A549 (cell line): Measurements from ENCODE around the gene RNF114. TPM values are rescaled to one million over a fixed set of nuclear protein-coding genes. Genes with fewer than 3 reads are reported as not detected.
"Not testable (repeated sequence)": the region's sequence is repeated elsewhere in the genome, so short reads cannot be mapped to it uniquely, and the experiment has no call there.

Source experiments
- ATAC-seq, 2 experiments: fragments of 200-7000 bp in 1 of 2; fragments of >200 bp in 1 of 2; cut with Nextera tagmentation in 1 of 2; cut with Tn5 transposase in 1 of 2; 3 replicates each; pipeline versions ENCODE4 v1.8.0 to v1.9.1; 2018 to 2020; ENCODE audit warnings: mild to moderate bottlenecking in 1 of 2, moderate library complexity in 1 of 2
- CTCF ChIA-PET: fragments of 300-600 bp; sonication (Branson Sonifier 250); formaldehyde crosslinking; extraction: SDS; loops from one replicate; lab custom pipeline; 2021; ENCODE audit warnings: antibody characterized with exemption, inconsistent platforms; lab: Yijun Ruan, JAX
- POLR2A ChIA-PET: fragments of 350-600 bp; formaldehyde crosslinking; extraction: SDS; loops from one replicate; lab custom pipeline; 2021; ENCODE audit warnings: antibody characterized with exemption, inconsistent platforms; lab: Yijun Ruan, JAX
- DNase-seq, 2 experiments: peaks; one replicate each; pipeline versions ENCODE4 v3.0.0 to v3.0.0-alpha.2; 2011 to 2016; ENCODE audit warnings: low read depth in 1 of 2, low spot score in 1 of 2
- FAIRE-seq: peaks from 2 replicates; lab custom pipeline; 2011; peaks lifted over from hg19 to GRCh38; lab: Jason Lieb, UNC
- H3K27ac ChIP-seq, 2 experiments: fragments of >200 bp; sonication (Bioruptor Twin); formaldehyde crosslinking; 3 replicates each; pipeline ENCODE4 v1.5.1; 2016 to 2017
- H3K4me1 ChIP-seq: fragments of >200 bp; sonication (Bioruptor Twin); formaldehyde crosslinking; 3 replicates; pipeline ENCODE4 v1.6.1; 2016
- H3K4me2 ChIP-seq: fragments of >200 bp; sonication (Bioruptor Twin); formaldehyde crosslinking; 3 replicates; pipeline ENCODE4 v1.6.1; 2016
- H3K4me3 ChIP-seq: fragments of >200 bp; sonication (Bioruptor Twin); formaldehyde crosslinking; 3 replicates; pipeline ENCODE4 v1.5.1; 2016
- H3K9me3 ChIP-seq: fragments of >200 bp; sonication (Bioruptor Twin); formaldehyde crosslinking; 3 replicates; pipeline ENCODE4 v1.6.1; 2016
- BHLHE40 ChIP-seq: IDR thresholded peaks from 2 replicates; pipeline ENCODE4 v1.6.1; 2012; ENCODE audit warnings: low read depth, low read length, inconsistent platforms
- CBX2 ChIP-seq: fragments of 200-600 bp; sonication (generic); IDR thresholded peaks from 2 replicates; pipeline ENCODE4 v1.6.1; 2016; ENCODE audit warnings: low read depth, mild to moderate bottlenecking, borderline replicate concordance
- CEBPB ChIP-seq, 2 experiments: fragments of >200 bp in 1 of 2; sonication (Bioruptor Twin) in 1 of 2; formaldehyde crosslinking in 1 of 2; IDR thresholded peaks; 2 replicates each; pipeline ENCODE4 v1.6.1; 2012 to 2016
- CHD4 ChIP-seq: fragments of 200-600 bp; sonication (generic); IDR thresholded peaks from 2 replicates; pipeline ENCODE4 v1.6.1; 2016; ENCODE audit warnings: antibody characterized with exemption, mild to moderate bottlenecking, borderline replicate concordance
- EHF ChIP-seq: fragments of 250-450 bp; sonication (Bioruptor Pico); IDR thresholded peaks from 2 replicates; pipeline ENCODE4 v1.5.0; 2020; ENCODE audit warnings: mild to moderate bottlenecking
- FOSL2 ChIP-seq, 2 experiments: fragments of 450-650 bp in 1 of 2; fragments of >200 bp in 1 of 2; sonication (Bioruptor Twin) in 1 of 2; formaldehyde crosslinking; IDR thresholded peaks; 2 replicates each; pipeline versions ENCODE4 v1.5.0 to v1.6.1; 2016 to 2020; ENCODE audit warnings: mild to moderate bottlenecking in 1 of 2, moderate library complexity in 1 of 2
- FOXS1 ChIP-seq: fragments of 250-450 bp; sonication (Bioruptor Pico); IDR thresholded peaks from 2 replicates; pipeline ENCODE4 v1.5.0; 2020; ENCODE audit warnings: mild to moderate bottlenecking, moderate library complexity
- HDAC2 ChIP-seq: fragments of 200-600 bp; sonication (generic); IDR thresholded peaks from 2 replicates; pipeline ENCODE4 v1.6.1; 2016
- HEYL ChIP-seq: fragments of 250-450 bp; sonication (Bioruptor Pico); IDR thresholded peaks from 2 replicates; pipeline ENCODE4 v1.8.0; 2021; ENCODE audit warnings: mild to moderate bottlenecking, moderate library complexity
- HMGXB4 ChIP-seq: fragments of 250-450 bp; sonication (Bioruptor Pico); IDR thresholded peaks from 2 replicates; pipeline ENCODE4 v1.5.0; 2021; ENCODE audit warnings: mild to moderate bottlenecking, moderate library complexity, borderline replicate concordance
- HOXA7 ChIP-seq: fragments of 250-450 bp; sonication (Bioruptor Pico); IDR thresholded peaks from 2 replicates; pipeline ENCODE4 v1.5.0; 2020; ENCODE audit warnings: mild to moderate bottlenecking, moderate library complexity
- MAFK ChIP-seq: fragments of 450-650 bp; IDR thresholded peaks from 2 replicates; pipeline ENCODE4 v1.6.1; 2014; ENCODE audit not compliant: partially characterized antibody
- MAZ ChIP-seq: fragments of 150-350 bp; IDR thresholded peaks from 2 replicates; pipeline ENCODE4 v1.6.1; 2014; ENCODE audit warnings: antibody characterized with exemption, low read depth, low read length, borderline replicate concordance
- RAD21 ChIP-seq, 2 experiments: fragments of >200 bp in 1 of 2; sonication (Bioruptor Twin) in 1 of 2; formaldehyde crosslinking in 1 of 2; IDR thresholded peaks in 1 of 2; conservative IDR thresholded peaks in 1 of 2; 2 replicates in 1 of 2; 3 replicates in 1 of 2; pipeline ENCODE4 v1.6.1; 2012 to 2018; ENCODE audit warnings: inconsistent platforms in 1 of 2
- RARB ChIP-seq: fragments of 250-450 bp; sonication (Bioruptor Pico); IDR thresholded peaks from 2 replicates; pipeline ENCODE4 v1.8.0; 2021; ENCODE audit warnings: mild to moderate bottlenecking, moderate library complexity
- RFX5 ChIP-seq: fragments of 450-650 bp; IDR thresholded peaks from 2 replicates; pipeline ENCODE4 v1.7.1; 2014; ENCODE audit warnings: antibody characterized with exemption, mild to moderate bottlenecking, moderate library complexity
- RNF2 ChIP-seq: fragments of 200-600 bp; sonication (generic); IDR thresholded peaks from 2 replicates; pipeline ENCODE4 v1.6.1; 2016; ENCODE audit warnings: low read depth, mild to moderate bottlenecking, antibody characterized with exemption, moderate library complexity, borderline replicate concordance
- TFCP2L1 ChIP-seq: fragments of 250-450 bp; sonication (Bioruptor Pico); IDR thresholded peaks from 2 replicates; pipeline ENCODE4 v1.5.0; 2021; ENCODE audit warnings: mild to moderate bottlenecking
- ZC3H11A ChIP-seq: fragments of 450-650 bp; IDR thresholded peaks from 2 replicates; pipeline ENCODE4 v1.6.1; 2014; ENCODE audit warnings: antibody characterized with exemption, mild to moderate bottlenecking
- ZNF302 ChIP-seq: fragments of 250-450 bp; sonication (Bioruptor Pico); IDR thresholded peaks from 2 replicates; pipeline ENCODE4 v1.9.0; 2021; ENCODE audit warnings: inconsistent platforms, mild to moderate bottlenecking, moderate library complexity
- WGBS: methylation state at CpG from one replicate; pipeline ENCODE4 v1.1.6; 2017; ENCODE audit errors: missing lambda C conversion rate; 5-methylcytosine and 5-hydroxymethylcytosine counted together
- polyA plus RNA-seq, 4 experiments: library from polyadenylated mRNA; depleted of rRNA in 3 of 4; stranded (reverse); fragments of >200 nt; fragmentation: RNase III in 1 of 4; extraction: RNeasy Plus Mini Kit Qiagen cat#74134 plus additional on column Dnase treatment in 1 of 4; gene quantifications; 2 replicates in 3 of 4; 3 replicates in 1 of 4; pipeline ENCODE4 v1.2.3, GENCODE V29; 2011 to 2017
- TF ChIP-seq, protein P1 (sequence below): fragments of >200 bp; sonication (Bioruptor Twin); formaldehyde crosslinking; IDR thresholded peaks from 3 replicates; pipeline ENCODE4 v1.6.1; 2016

Gene RNF114
- polyA plus RNA-seq, 2 of the 4 experiments (the other 2 are of a cell fraction) = 43.1 to 44.8 TPM

GRCh38 chr20:49999329-49999728 is 63.1 kb downstream of the RNF114 start (continued):
- TF ChIP-seq FOXS1 = no peak
- TF ChIP-seq CBX2 = no peak
- no peak for TF ChIP-seq HOXA7 (CRISPR knock-in tag)

GRCh38 chr20:50000548-50001222 is 64.5 kb downstream of the RNF114 start:
- H3K9me3 ChIP-seq, H3K4me3 ChIP-seq, DNase-seq, FAIRE-seq: not testable (repeated sequence)
- peak in 1 of 2 experiments; percentile 49; a peak in 3 of 6 replicates for ATAC-seq
- POLR2A ChIA-PET = interaction anchor here (0.5 kb wide), 1 partner anchor 14 kb away, joined by 3 read pairs; no protein-coding TSS in a partner anchor
- Histone ChIP-seq H3K4me1 (peaks cover 23% of the 10 kb centered on the region), H3K27ac (peak overlapping the region in 1 of 2 experiments; percentile 76; a peak in 3 of 6 replicates), H3K4me2 (peak overlapping the region; percentile 45)
- CTCF ChIA-PET = interaction anchor here (1.1 to 2.9 kb wide), 5 partner anchors 12 to 70 kb away, joined by 3 to 15 read pairs (median 4); no protein-coding TSS in a partner anchor
- whole genome bisulfite sequencing = 58% methylated on average over 14 of the region's 14 CpGs

DNA sequence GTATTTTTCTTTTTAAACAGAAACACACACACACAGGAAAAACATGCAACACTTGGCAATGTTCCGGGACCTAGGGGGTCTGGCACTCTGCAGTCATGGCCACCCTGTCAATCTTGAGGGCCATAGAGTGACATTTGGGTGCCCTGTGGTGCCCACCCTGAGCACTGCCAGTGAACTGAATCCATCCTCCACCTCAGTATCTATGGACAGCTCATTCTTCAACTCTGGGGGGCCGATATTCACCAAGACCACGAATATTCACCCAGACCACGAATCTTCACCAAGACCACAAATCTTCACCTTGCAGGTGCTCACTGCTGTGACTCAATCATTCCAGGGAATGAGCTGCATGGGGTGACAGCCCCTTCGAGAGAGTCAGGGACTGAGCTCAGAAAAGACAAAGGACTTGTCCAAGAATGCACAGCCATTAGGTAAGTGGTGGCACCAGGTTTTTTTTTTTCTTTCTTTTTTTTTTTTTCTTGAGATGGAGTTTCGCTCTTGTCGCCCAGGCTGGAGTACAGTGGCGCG is 65.7 kb downstream of the RNF114 start:
- WGBS = 88% methylated on average over 9 of the region's 9 CpGs
- Histone ChIP-seq H3K9me3 (no peaks in the 10 kb centered on the region), H3K4me3 (no peak overlapping the region), H3K4me1 (peaks cover 23% of the 10 kb centered on the region), H3K4me2 (no peak overlapping the region), H3K27ac (peak overlapping the region in 1 of 2 experiments; percentile 76; a peak in 1 of 6 replicates)
- FAIRE-seq (no peak), DNase-seq (no peak), ATAC-seq (no peak)
- no peak for TF ChIP-seq ZC3H11A
- TF ChIP-seq MAZ = no peak
- no peak for TF ChIP-seq HDAC2
- CTCF ChIA-PET = interaction anchor here (1.0 to 2.0 kb wide), 4 partner anchors 13 to 70 kb away, joined by 3 to 10 read pairs (median 3); no protein-coding TSS in a partner anchor
- POLR2A ChIA-PET = interaction anchor here (0.7 kb wide), 1 partner anchor 50 kb away, joined by 5 read pairs; no protein-coding TSS in a partner anchor

- ChIA-PET CTCF (interaction anchor here (0.9 to 6.2 kb wide), 6 partner anchors 10 to 67 kb away, joined by 3 to 43 read pairs (median 5); no protein-coding TSS in a partner anchor), POLR2A (no interaction called here)
- no peak for FAIRE-seq
- Histone ChIP-seq H3K4me1 (peaks cover 20% of the 10 kb centered on the region), H3K4me3 (no peak overlapping the region), H3K9me3 (no peaks in the 10 kb centered on the region), H3K4me2 (no peak overlapping the region), H3K27ac (peak overlapping the region in 1 of 2 experiments; percentile 15; a peak in 1 of 6 replicates)
- 82% methylated on average over 4 of the region's 4 CpGs for WGBS
- DNase-seq = peak in 1 of 2 experiments; percentile 42
- peak; percentile 39 to 45; a peak in 2 of 6 replicates for ATAC-seq
- no peak for TF ChIP-seq HEYL
- no peak for TF ChIP-seq CHD4
- TF ChIP-seq MAZ = no peak
- no peak for TF ChIP-seq RARB (CRISPR knock-in tag)
- no peak for TF ChIP-seq MAFK
- no peak for TF ChIP-seq HOXA7 (CRISPR knock-in tag)
- no peak for TF ChIP-seq BHLHE40
- no peak for TF ChIP-seq HMGXB4 (CRISPR knock-in tag)
- TF ChIP-seq RFX5 = no peak
- no peak for TF ChIP-seq RAD21 (conservative IDR thresholded peaks at IDR 0.05 in 1 of 2, IDR thresholded peaks at IDR 0.05 in 1 of 2)
- no peak for TF ChIP-seq FOSL2 (IDR thresholded peaks at IDR 0.05)
- TF ChIP-seq FOSL2 (CRISPR knock-in tag; IDR thresholded peaks at IDR 0.05) = 0 out of 2 replicates have a peak, but pooled peaks have one; percentile 12
- TF ChIP-seq EHF (CRISPR knock-in tag) = no peak
- TF ChIP-seq RNF2 = no peak
- peak; percentile 69 to 71; a peak in 3 of 4 replicates for TF ChIP-seq CEBPB (IDR thresholded peaks at IDR 0.05)
- no peak for TF ChIP-seq ZNF302
- no peak for TF ChIP-seq TFCP2L1 (CRISPR knock-in tag)
- no peak for TF ChIP-seq ZC3H11A
- TF ChIP-seq, protein P1, sequence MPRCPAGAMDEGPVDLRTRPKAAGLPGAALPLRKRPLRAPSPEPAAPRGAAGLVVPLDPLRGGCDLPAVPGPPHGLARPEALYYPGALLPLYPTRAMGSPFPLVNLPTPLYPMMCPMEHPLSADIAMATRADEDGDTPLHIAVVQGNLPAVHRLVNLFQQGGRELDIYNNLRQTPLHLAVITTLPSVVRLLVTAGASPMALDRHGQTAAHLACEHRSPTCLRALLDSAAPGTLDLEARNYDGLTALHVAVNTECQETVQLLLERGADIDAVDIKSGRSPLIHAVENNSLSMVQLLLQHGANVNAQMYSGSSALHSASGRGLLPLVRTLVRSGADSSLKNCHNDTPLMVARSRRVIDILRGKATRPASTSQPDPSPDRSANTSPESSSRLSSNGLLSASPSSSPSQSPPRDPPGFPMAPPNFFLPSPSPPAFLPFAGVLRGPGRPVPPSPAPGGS = no peak
- TF ChIP-seq, all 56 proteins: peak for 2
Measured at GRCh38 chr20:50003253-50003656, 67.1 kb downstream of the RNF114 start.
